ENCODE measurements around the gene ABCC11.

The ABCC11 gene

DNA sequence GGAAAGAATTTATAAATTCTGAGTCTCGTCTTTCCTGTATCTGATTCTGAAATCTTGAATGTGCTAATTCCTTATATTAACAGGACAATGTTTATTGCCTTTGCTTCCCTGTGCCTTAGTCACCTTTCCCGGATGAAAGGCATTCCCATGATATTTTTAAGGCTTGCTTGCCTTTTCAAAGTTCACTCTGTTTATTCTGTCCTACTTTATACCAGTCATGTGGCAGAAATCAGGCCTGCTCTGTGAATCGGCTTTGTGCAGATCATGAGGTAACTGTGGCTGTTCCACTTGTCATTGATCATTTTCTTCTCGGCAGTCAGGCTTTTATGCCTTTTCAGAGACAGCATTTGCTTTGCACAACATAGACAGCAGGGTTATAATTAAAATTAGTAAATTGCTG is 28.8 kb upstream of the ABCC11 start:
- H3K27me3 ChIP-seq (ENCODE audit: control insufficient read depth, insufficient read depth, low read length): no peaks in the 10 kb centered on the region
- H3K4me1 ChIP-seq (ENCODE audit: control insufficient read depth, insufficient read depth, low read length): peaks cover 5% of the 10 kb centered on the region
- peak overlapping the region; percentile 1 for H3K27ac ChIP-seq (ENCODE audit: low read depth, low read length)
- H3K36me3 ChIP-seq (ENCODE audit: control insufficient read depth, insufficient read depth, low read length): peaks cover 3% of the 10 kb centered on the region
- H3K4me3 ChIP-seq (ENCODE audit: low read length): no peak overlapping the region
- no peak overlapping the region for H3K9ac ChIP-seq (ENCODE audit: low read length)

DNA sequence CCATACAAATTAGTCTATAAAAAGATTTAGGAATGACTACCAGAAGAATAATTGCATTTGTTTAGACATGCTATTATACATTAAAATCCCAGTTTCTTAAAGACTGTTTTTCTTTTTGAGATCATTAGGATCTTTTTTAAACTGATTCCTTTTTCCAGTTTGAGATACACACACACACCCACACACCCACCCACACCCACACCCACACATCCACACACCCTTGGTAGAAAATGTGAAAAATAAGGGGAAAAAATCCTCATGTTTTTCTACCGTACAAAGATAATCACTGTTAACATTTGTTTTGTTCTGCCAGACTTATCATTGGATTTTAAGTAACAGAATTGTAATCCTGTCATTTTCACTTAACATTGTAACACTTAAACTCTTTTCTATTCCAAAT is 27.1 kb upstream of the ABCC11 start:
- peaks cover 5% of the 10 kb centered on the region for H3K4me1 ChIP-seq (ENCODE audit: control insufficient read depth, insufficient read depth, low read length)
- H3K27me3 ChIP-seq (ENCODE audit: control insufficient read depth, insufficient read depth, low read length): no peaks in the 10 kb centered on the region
- H3K36me3 ChIP-seq (ENCODE audit: control insufficient read depth, insufficient read depth, low read length): peaks cover 4% of the 10 kb centered on the region
- no peak overlapping the region for H3K4me3 ChIP-seq (ENCODE audit: low read length)
- H3K9ac ChIP-seq (ENCODE audit: low read length): no peak overlapping the region
- H3K27ac ChIP-seq (ENCODE audit: low read depth, low read length): no peak overlapping the region

DNA sequence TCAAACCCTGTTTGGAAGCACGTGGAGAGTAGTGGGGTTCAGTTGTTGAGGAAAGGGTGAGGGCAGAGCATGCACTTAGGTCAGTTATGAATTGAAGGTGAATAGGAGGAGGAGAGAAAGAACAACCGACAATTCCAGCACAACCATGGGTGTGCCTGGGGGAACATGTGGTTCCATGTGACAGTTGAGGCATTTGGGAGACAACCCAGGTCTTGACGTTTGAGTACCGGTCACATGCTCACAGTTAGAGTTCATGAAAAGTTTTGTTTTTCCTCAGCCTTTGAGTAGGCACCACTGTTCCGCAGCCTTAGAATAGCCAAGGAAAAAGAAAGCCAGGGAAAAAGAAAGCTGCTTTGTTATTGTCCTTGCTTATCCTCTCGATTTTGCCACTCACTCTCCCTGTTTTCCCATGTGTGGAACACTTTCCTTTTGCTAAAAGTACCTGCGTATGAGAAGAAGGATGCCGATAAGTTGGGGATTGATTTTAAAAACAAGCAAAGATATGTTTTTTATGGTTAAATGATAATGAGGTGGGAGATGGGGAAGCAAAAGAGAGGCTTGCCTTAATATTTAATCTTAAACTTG is 25.6 kb upstream of the ABCC11 start:
- H3K4me3 ChIP-seq (ENCODE audit: low read length): no peak overlapping the region
- H3K27ac ChIP-seq (ENCODE audit: low read depth, low read length): no peak overlapping the region
- peaks cover 5% of the 10 kb centered on the region for H3K4me1 ChIP-seq (ENCODE audit: control insufficient read depth, insufficient read depth, low read length)
- no peak overlapping the region for H3K9ac ChIP-seq (ENCODE audit: low read length)
- H3K36me3 ChIP-seq (ENCODE audit: control insufficient read depth, insufficient read depth, low read length): peaks cover 4% of the 10 kb centered on the region
- H3K27me3 ChIP-seq (ENCODE audit: control insufficient read depth, insufficient read depth, low read length): no peaks in the 10 kb centered on the region

DNA sequence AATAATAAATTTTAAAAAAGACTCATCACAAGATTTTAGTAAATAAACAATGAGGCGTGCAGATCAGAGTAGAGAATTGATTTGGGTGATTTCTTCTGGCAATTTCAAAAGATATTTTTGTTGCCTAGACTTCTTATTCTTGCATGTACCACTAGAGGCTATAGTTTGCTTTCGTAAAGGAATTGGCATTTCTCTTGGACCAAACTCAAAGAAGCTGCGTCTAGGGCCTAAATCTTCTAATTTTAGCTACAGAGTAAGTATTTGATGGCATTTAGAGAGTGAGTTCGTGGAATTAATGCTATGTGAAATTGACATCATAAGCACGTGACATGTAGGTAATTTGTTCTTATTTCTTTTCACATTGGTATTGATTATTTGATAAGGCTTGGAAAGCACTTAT is 24.4 kb upstream of the ABCC11 start:
- Histone ChIP-seq H3K4me1 (ENCODE audit: control insufficient read depth, insufficient read depth, low read length) (peaks cover 5% of the 10 kb centered on the region), H3K9ac (ENCODE audit: low read length) (no peak overlapping the region), H3K27ac (ENCODE audit: low read depth, low read length) (no peak overlapping the region), H3K27me3 (ENCODE audit: control insufficient read depth, insufficient read depth, low read length) (no peaks in the 10 kb centered on the region), H3K36me3 (ENCODE audit: control insufficient read depth, insufficient read depth, low read length) (peaks cover 4% of the 10 kb centered on the region), H3K4me3 (ENCODE audit: low read length) (no peak overlapping the region)

DNA sequence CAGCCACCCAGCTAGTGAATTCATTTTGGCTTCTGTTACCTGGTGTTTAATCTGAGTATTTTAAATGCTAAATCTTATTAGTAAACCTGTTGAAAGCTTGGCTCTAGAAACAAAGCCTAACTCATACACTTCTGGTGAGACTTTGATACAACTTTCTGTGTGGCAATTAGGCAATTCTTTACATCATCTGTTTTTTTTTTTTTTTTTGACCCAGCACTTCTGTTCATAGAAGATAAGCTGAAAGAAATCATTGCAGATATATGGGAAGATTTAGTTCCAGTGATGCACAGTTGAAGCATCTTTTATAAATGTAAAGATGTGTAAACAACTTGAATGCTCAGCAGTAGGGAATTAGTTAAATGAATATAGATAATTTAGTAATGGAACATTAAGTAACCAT is 21.7 kb upstream of the ABCC11 start:
- Histone ChIP-seq H3K27ac (ENCODE audit: low read depth, low read length) (no peak overlapping the region), H3K36me3 (ENCODE audit: control insufficient read depth, insufficient read depth, low read length) (peaks cover 4% of the 10 kb centered on the region), H3K9ac (ENCODE audit: low read length) (no peak overlapping the region), H3K27me3 (ENCODE audit: control insufficient read depth, insufficient read depth, low read length) (no peaks in the 10 kb centered on the region), H3K4me1 (ENCODE audit: control insufficient read depth, insufficient read depth, low read length) (no peaks in the 10 kb centered on the region), H3K4me3 (ENCODE audit: low read length) (no peak overlapping the region)

DNA sequence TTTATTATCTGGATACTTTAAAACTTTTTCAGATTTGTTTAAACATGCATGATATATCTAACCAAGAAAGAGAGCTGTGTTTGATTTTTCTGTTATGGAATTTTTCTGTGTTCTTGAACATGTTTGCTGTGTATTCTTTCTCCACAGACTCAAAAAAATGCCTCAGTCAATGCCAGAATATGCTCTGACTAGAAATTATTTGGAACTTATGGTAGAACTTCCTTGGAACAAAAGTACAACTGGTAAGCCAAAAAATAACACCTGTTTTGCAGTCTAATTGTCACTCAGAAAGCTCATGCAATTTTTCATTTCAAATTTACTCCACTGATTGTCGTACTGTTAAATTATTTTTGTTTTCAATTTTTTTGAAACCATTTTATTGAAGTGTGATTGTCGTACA is 15.3 kb upstream of the ABCC11 start:
- H3K36me3 ChIP-seq (ENCODE audit: control insufficient read depth, insufficient read depth, low read length): peaks cover 10% of the 10 kb centered on the region
- no peaks in the 10 kb centered on the region for H3K27me3 ChIP-seq (ENCODE audit: control insufficient read depth, insufficient read depth, low read length)

DNA sequence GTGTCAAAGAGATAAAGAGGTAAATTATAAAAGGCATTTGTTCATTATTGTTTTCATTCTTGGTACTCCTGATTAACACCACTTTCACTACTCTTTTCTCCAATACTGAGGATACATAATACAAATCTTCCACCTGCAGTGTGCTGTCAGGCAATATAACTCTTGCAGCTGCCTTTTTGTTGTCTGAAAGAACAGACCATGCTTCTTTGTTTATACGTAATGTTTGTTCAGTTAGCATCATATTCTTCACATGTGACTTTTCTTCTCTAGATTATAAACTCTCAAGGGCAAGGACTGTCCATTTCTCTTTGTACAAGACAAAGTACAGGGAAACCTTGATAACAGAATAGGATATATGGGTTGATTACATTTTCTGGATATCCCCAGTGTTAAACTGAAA is 14.2 kb upstream of the ABCC11 start:
- H3K27me3 ChIP-seq (ENCODE audit: control insufficient read depth, insufficient read depth, low read length): no peaks in the 10 kb centered on the region
- no peak overlapping the region for H3K4me3 ChIP-seq (ENCODE audit: low read length)
- H3K9ac ChIP-seq (ENCODE audit: low read length): no peak overlapping the region
- no peaks in the 10 kb centered on the region for H3K4me1 ChIP-seq (ENCODE audit: control insufficient read depth, insufficient read depth, low read length)
- H3K27ac ChIP-seq (ENCODE audit: low read depth, low read length): no peak overlapping the region
- peaks cover 10% of the 10 kb centered on the region for H3K36me3 ChIP-seq (ENCODE audit: control insufficient read depth, insufficient read depth, low read length)

More for the DNA sequence above, 15.3 kb upstream of the ABCC11 start:
- H3K27ac ChIP-seq (ENCODE audit: low read depth, low read length): no peak overlapping the region
- H3K4me1 ChIP-seq (ENCODE audit: control insufficient read depth, insufficient read depth, low read length): no peaks in the 10 kb centered on the region
- no peak overlapping the region for H3K9ac ChIP-seq (ENCODE audit: low read length)
- H3K4me3 ChIP-seq (ENCODE audit: low read length): no peak overlapping the region

DNA sequence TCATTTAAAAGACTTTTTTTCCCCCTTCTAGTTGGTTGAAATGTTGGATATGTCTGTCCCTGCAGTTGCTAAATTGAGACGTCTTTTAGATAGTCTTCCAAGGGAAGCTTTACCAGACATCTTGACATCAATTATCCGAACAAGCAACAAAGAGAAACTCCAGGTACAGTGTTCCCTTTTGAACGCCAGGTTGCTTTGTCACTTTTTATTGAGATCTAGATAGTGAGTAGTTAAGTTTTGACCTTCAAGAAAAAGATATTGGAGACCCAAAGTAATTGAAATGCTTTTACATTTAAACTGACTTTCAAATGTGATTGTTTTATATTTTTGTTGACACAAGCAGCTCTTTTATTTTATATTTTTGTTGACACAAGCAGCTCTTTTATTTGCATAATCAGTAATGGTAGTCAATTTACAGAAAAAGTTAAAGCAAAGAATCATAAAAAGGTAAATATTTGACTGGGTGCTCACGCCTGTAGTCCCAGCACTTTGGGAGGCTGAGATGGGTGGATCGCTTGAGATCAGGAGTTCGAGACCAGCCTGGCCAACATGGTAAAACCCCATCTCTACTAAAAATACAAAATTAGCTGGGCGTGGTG is 9.3 kb upstream of the ABCC11 start:
- Histone ChIP-seq H3K4me1 (ENCODE audit: control insufficient read depth, insufficient read depth, low read length) (no peaks in the 10 kb centered on the region), H3K27me3 (ENCODE audit: control insufficient read depth, insufficient read depth, low read length) (no peaks in the 10 kb centered on the region), H3K36me3 (ENCODE audit: control insufficient read depth, insufficient read depth, low read length) (peaks cover 4% of the 10 kb centered on the region), H3K4me3 (ENCODE audit: low read length) (no peak overlapping the region), H3K27ac (ENCODE audit: low read depth, low read length) (no peak overlapping the region), H3K9ac (ENCODE audit: low read length) (no peak overlapping the region)

DNA sequence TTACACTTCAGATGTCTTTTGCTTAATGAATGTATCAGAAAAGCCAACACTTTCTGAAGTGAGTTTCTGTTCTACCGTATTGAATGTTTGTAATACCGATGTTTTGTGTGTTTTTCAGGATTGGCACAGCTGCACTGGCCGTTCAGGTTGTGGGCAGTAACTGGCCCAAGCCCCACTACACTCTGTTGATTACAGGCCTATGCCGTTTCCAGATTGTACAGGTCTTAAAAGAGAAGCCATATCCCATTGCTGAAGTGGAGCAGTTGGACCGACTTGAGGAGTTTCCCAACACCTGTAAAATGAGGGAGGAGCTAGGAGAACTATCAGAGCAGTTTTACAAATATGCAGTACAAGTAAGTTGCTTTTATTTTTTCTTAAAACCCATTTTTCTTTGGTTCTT is 4.7 kb upstream of the ABCC11 start:
- Histone ChIP-seq H3K27me3 (ENCODE audit: control insufficient read depth, insufficient read depth, low read length) (no peaks in the 10 kb centered on the region), H3K9ac (ENCODE audit: low read length) (no peak overlapping the region), H3K4me3 (ENCODE audit: low read length) (no peak overlapping the region), H3K36me3 (ENCODE audit: control insufficient read depth, insufficient read depth, low read length) (no peaks in the 10 kb centered on the region), H3K27ac (ENCODE audit: low read depth, low read length) (no peak overlapping the region), H3K4me1 (ENCODE audit: control insufficient read depth, insufficient read depth, low read length) (no peaks in the 10 kb centered on the region)

DNA sequence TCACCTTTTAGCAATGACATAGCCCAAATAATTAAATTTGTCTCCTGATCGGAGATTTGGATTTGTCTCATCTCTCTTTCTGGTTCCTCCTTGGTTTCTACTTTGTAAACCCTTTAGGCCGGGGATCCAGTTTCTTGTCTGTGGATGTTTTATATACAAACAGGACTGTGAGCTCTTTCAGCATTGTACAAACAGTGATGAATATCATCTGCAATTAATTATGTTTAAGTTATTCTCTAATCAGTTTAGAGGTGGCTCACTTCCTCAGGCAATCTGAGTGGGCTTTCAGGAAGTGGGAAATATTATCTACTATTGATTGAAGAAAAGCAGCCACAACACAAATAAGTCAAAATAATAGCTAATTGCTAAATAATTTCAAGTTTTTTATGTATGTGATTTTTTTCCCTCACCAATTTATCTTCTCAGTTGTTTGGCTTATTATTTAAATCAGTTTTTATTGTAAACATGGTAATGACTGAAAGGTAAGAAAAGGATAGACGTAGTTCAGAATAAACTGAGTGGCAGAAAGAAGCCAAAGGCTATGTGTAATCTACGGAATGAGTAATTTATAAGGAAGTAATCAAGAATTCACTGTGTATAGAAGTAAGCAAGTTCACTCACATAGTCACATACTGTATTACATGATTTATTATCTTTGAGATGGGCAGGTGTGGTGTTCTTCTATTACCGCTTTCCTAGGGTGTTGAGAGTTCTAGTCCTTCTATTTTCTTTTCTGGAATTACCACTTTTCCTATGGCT is 3.4 kb upstream of the ABCC11 start:
- Histone ChIP-seq H3K4me3 (ENCODE audit: low read length) (no peak overlapping the region), H3K27me3 (ENCODE audit: control insufficient read depth, insufficient read depth, low read length) (no peaks in the 10 kb centered on the region), H3K36me3 (ENCODE audit: control insufficient read depth, insufficient read depth, low read length) (no peaks in the 10 kb centered on the region), H3K4me1 (ENCODE audit: control insufficient read depth, insufficient read depth, low read length) (peaks cover 6% of the 10 kb centered on the region), H3K27ac (ENCODE audit: low read depth, low read length) (no peak overlapping the region), H3K9ac (ENCODE audit: low read length) (no peak overlapping the region)

DNA sequence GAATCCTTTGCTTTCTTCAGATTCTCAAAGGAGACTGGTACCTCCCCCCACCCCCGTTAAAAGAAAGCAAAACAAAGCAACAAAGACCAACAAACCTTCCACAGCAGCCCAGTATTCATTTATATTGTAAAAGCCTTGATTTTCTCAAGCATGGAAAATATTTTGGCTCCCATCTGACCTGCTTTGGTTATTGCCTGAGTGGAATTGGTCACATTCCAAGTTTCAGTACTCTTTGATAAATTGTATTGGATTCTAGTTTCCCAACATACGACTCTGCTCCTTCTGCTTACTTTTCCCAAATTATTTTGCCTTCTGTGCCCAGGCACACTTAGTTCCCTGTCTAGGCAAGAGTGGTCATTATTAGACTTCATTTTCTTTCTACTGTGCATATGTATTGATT is 1.3 kb downstream of the ABCC11 start:
- no peaks in the 10 kb centered on the region for H3K27me3 ChIP-seq (ENCODE audit: control insufficient read depth, insufficient read depth, low read length)
- no peaks in the 10 kb centered on the region for H3K36me3 ChIP-seq (ENCODE audit: control insufficient read depth, insufficient read depth, low read length)
- H3K4me3 ChIP-seq (ENCODE audit: low read length): no peak overlapping the region
- peaks cover 10% of the 10 kb centered on the region for H3K4me1 ChIP-seq (ENCODE audit: control insufficient read depth, insufficient read depth, low read length)
- no peak overlapping the region for H3K27ac ChIP-seq (ENCODE audit: low read depth, low read length)
- no peak overlapping the region for H3K9ac ChIP-seq (ENCODE audit: low read length)

DNA sequence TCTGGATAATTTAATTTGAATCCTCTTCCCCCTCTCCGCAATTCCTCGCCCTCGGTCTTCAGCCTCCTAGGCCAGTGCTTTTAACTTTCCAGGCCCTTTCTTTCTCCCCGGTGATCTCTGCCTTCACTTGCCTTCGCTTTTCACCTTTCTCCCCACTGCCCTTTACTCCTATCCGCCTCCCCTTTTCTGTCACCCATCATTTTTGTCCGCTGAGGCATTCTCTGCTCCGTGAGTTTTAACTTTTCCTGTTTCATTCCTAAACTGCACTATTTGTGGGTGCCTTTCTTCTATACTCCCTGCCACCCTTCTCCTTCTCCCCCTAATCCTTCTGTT is 2.5 kb downstream of the ABCC11 start:
- H3K36me3 ChIP-seq (ENCODE audit: control insufficient read depth, insufficient read depth, low read length): no peaks in the 10 kb centered on the region

More for the DNA sequence above, 2.5 kb downstream of the ABCC11 start:
- peak overlapping the region; percentile 91 for H3K4me3 ChIP-seq (ENCODE audit: low read length)
- peak overlapping the region; percentile 75 for H3K27ac ChIP-seq (ENCODE audit: low read depth, low read length)
- H3K4me1 ChIP-seq (ENCODE audit: control insufficient read depth, insufficient read depth, low read length): peaks cover 10% of the 10 kb centered on the region
- H3K9ac ChIP-seq (ENCODE audit: low read length): peak overlapping the region; percentile 89
- H3K27me3 ChIP-seq (ENCODE audit: control insufficient read depth, insufficient read depth, low read length): no peaks in the 10 kb centered on the region

Data from rectal smooth muscle tissue (tissue), 1 donor.